Activated CD4-positive, alpha-beta memory T cell treated with anti-CD3 and anti-CD28 coated beads for 36 hours (primary cell): ENCODE data around the gene PLEKHA6. TPM values are rescaled to one million over a fixed set of nuclear protein-coding genes. Genes with fewer than 3 reads are reported as not detected.

Source experiments
- CTCF ChIA-PET: fragments of 350-600 bp; sonication (Branson Sonifier 250); formaldehyde crosslinking; loops from one replicate; lab custom pipeline; 2021; ENCODE audit warnings: antibody characterized with exemption, inconsistent platforms; lab: Charles Lee
- POLR2A ChIA-PET: fragments of 350-600 bp; sonication (Branson Sonifier 250); formaldehyde crosslinking; loops from one replicate; lab custom pipeline; 2021; ENCODE audit warnings: antibody characterized with exemption; lab: Charles Lee
- DNase-seq: peaks from one replicate; pipeline ENCODE4 v3.0.0-alpha.2; 2020
- H3K27ac Mint-ChIP-seq: one replicate; pipeline ENCODE4 v1.8.0; 2021; ENCODE audit warnings: mixed read lengths
- H3K27me3 Mint-ChIP-seq: one replicate; pipeline ENCODE4 v1.8.0; 2021; ENCODE audit warnings: mixed read lengths
- H3K36me3 Mint-ChIP-seq: one replicate; pipeline ENCODE4 v1.8.0; 2021; ENCODE audit warnings: mixed read lengths
- H3K4me1 Mint-ChIP-seq: one replicate; pipeline ENCODE4 v1.8.0; 2021; ENCODE audit warnings: low read depth, mixed read lengths
- H3K4me3 Mint-ChIP-seq: one replicate; pipeline ENCODE4 v1.8.0; 2021; ENCODE audit warnings: mild to moderate bottlenecking, mixed read lengths
- H3K9me3 Mint-ChIP-seq: one replicate; pipeline ENCODE4 v1.8.0; 2021; ENCODE audit warnings: mixed read lengths
- intact Hi-C: fragments of 100-400 bp; cut with micrococcal nuclease; formaldehyde crosslinking; loops from one replicate; pipeline ENCODE4 v1.15.1; 2023
- total RNA-seq, 2 experiments: library from RNA; stranded (reverse); gene quantifications; one replicate each; pipeline ENCODE4 v1.2.3, GENCODE V29; 2021

Gene PLEKHA6
- total RNA-seq, 2 experiments from 2014 or later: 0.52 to 0.80 TPM

DNA sequence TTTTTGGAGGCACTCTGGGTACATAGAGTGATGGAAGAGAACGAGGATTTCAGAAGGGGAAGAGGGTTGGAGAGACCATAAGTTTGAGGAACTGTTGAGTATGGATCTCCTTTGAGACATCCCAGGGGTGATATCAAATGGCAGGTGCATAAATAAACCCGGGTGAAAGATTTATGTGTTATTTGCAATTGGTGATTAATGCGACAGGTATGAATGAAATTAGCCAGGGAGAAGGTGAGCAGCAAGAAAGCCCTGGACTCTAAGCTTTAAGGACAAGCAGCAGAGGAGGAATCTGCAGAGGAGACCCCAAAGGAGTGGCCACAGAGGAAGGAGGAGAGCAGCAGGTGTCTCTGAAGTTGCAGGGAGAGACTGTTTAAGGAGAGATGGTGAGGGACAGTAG lies 184.8 kb downstream of the PLEKHA6 start:
- no peak for DNase-seq
- intact Hi-C loops: no loop called here
- Mint-ChIP-seq H3K36me3 (peaks cover 7% of the 10 kb centered on the region), H3K27me3 (peaks cover 8% of the 10 kb centered on the region), H3K27ac (no peak overlapping the region), H3K9me3 (peaks cover 23% of the 10 kb centered on the region), H3K4me3 (no peak overlapping the region), H3K4me1 (no peaks in the 10 kb centered on the region)
- ChIA-PET CTCF (interaction anchor here (1.0 to 1.4 kb wide), 2 partner anchors 12 to 256 kb away, joined by 3 read pairs; no protein-coding TSS in a partner anchor), POLR2A (no interaction called here)

DNA sequence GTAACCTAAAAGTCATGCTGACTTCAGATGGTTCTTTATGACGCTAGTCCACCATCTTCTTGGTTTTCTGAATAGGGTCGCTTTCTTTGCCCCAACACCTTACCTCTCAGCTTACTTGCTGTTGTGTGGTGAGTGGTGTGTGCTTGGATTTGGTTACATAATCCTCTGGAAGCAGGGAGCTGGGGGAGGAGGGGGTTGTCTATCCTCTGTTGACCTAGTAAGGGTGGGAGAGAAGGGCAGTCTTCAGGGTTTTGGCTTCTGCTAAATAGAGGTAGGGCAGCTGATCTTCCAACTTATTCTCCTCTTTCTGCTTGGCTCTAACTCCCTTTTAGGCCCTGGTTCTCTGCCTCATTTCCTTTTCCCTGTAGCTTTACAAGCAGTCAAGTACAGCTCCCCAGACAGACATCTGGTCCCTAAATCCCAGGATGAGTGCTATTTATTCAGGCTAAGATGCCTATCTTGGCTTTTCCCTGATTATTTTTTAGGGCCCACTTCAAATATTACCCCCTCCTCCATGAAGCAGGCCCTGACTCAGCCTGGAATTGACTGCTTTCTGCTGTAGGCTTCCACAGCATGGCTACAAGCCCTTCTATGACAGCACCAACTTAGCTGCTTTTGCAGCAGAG lies 187.2 kb downstream of the PLEKHA6 start:
- intact Hi-C loops: no loop called here
- ChIA-PET CTCF (interaction anchor here (2.0 to 2.6 kb wide), 2 partner anchors 10 to 35 kb away, joined by 5 to 9 read pairs; no protein-coding TSS in a partner anchor), POLR2A (no interaction called here)
- Mint-ChIP-seq H3K9me3 (peaks cover 41% of the 10 kb centered on the region), H3K36me3 (peaks cover 11% of the 10 kb centered on the region), H3K4me3 (no peak overlapping the region), H3K4me1 (no peaks in the 10 kb centered on the region), H3K27me3 (peaks cover 7% of the 10 kb centered on the region), H3K27ac (no peak overlapping the region)
- no peak for DNase-seq

DNA sequence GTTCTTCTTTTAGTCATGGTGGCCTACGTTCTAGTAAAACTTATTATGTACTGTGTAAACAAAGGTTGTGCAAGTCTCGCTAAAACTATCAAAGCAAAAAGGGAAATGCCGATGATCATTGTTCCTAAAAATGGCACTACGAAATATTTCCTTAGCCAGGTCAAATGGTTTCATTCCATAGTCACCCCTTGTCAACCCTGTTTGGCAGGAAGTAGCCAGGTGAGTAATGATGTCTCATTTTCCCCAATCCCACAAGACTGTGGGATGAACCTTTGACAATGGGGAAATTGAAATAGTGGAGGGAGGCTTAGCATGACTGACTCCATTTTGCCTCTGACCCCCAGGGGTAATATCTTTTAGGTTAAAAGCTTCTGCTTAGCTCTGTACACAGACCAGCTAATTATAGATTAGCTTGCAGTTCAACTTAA lies 188.0 kb downstream of the PLEKHA6 start:
- Mint-ChIP-seq H3K27ac (no peak overlapping the region), H3K4me1 (no peaks in the 10 kb centered on the region), H3K27me3 (peaks cover 7% of the 10 kb centered on the region), H3K9me3 (peaks cover 46% of the 10 kb centered on the region), H3K36me3 (peaks cover 11% of the 10 kb centered on the region), H3K4me3 (no peak overlapping the region)
- CTCF ChIA-PET: interaction anchor here (2.0 to 2.6 kb wide), 2 partner anchors 9 to 36 kb away, joined by 5 to 9 read pairs; no protein-coding TSS in a partner anchor
- intact Hi-C loops: no loop called here
- DNase-seq: no peak
- POLR2A ChIA-PET: no interaction called here

DNA sequence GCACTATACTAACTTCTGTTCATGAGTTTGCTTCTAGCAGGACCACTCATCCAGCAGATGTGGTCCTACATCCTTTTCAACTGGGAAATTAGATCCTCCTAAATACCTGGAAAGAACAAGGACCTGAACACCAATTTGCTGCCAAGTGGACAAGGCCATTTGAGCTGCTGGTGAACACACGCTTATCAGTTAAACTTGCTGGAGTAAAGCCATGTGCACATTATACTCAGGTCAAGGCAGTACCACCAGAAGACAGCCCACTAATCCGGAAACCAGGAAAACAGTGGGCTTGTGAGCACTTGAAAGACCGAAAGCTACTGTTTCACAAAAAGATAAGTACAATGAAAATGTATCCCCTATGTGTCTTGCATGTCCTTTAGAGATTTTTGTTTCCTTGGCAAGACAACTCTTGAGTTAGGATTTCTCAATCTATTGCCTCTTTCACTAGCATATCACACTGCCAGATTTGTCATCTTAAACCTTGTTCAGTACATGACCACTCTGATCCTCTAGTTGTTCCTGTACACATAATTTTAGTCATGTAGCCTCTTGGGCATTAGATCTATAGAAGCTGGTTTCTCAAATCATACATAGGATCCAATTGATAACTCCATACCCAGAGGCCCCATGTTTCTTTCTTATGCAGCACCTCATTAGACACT lies 189.1 kb downstream of the PLEKHA6 start:
- Mint-ChIP-seq H3K36me3 (peaks cover 11% of the 10 kb centered on the region), H3K27me3 (peaks cover 7% of the 10 kb centered on the region), H3K4me3 (no peak overlapping the region), H3K27ac (no peak overlapping the region), H3K4me1 (no peaks in the 10 kb centered on the region), H3K9me3 (peaks cover 46% of the 10 kb centered on the region)
- DNase-seq: no peak
- ChIA-PET POLR2A (no interaction called here), CTCF (interaction anchor here (2.6 kb wide), 1 partner anchor 8 kb away, joined by 9 read pairs; no protein-coding TSS in a partner anchor)
- intact Hi-C loops: no loop called here

DNA sequence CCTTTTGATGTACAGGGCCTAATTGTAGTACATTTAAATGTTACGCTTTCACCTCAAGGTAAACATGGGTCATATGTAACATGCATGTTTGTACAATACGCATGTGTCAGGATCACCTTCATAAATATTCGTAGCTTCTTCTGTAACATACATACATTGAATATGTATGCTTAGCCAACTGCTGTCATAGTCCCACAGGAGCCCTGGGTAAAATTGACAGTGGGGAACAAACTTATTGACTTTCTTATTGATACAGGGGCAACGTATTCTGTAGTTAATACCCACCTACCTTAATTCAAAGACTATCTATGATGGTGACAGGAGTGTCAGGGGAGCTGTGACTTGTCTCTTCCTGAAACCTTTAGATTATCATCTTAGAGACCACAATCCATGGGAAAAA lies 189.9 kb downstream of the PLEKHA6 start:
- CTCF ChIA-PET: interaction anchor here (0.7 to 8.7 kb wide), 2 partner anchors 37 to 229 kb away, joined by 3 to 68 read pairs; no protein-coding TSS in a partner anchor

More for the DNA sequence above, 189.9 kb downstream of the PLEKHA6 start:
- H3K4me1 Mint-ChIP-seq: no peaks in the 10 kb centered on the region
- POLR2A ChIA-PET: no interaction called here
- peaks cover 11% of the 10 kb centered on the region for H3K36me3 Mint-ChIP-seq
- no peak overlapping the region for H3K4me3 Mint-ChIP-seq
- no peak for DNase-seq
- no peak overlapping the region for H3K27ac Mint-ChIP-seq
- H3K9me3 Mint-ChIP-seq: peaks cover 46% of the 10 kb centered on the region
- intact Hi-C loops: no loop called here
- peaks cover 7% of the 10 kb centered on the region for H3K27me3 Mint-ChIP-seq

Other genes starting within 250 kb of the PLEKHA6 start
- 1 to 10 TPM; 1.6 to 1.9 TPM for gene ETNK2, start 207.9 kb downstream of the PLEKHA6 start, total RNA-seq
- gene REN, start 193.6 kb downstream of the PLEKHA6 start, total RNA-seq: not detected
- not detected for gene KISS1, start 163.4 kb downstream of the PLEKHA6 start, total RNA-seq
- gene GOLT1A, start 145.9 kb downstream of the PLEKHA6 start, total RNA-seq: under 1 TPM in 1 of 2 experiments, not detected in 1; 0.27 TPM
- 10 to 100 TPM; 54.9 to 57.1 TPM for gene PPP1R15B, start 51.9 kb upstream of the PLEKHA6 start, total RNA-seq
- 10 to 100 TPM; 43.4 to 46.4 TPM for gene PIK3C2B, start 134.9 kb upstream of the PLEKHA6 start, total RNA-seq
- 10 to 100 TPM; 88.0 to 90.8 TPM for gene MDM4, start 156.5 kb upstream of the PLEKHA6 start, total RNA-seq